Measurements from ENCODE around the gene COL4A1. TPM values are rescaled to one million over a fixed set of nuclear protein-coding genes. Genes with fewer than 3 reads are reported as not detected.

COL4A1 gene
- total RNA-seq, 2 donors from 2014 or later = 505 to 852 TPM

GRCh38 chr13:110225003-110225402 lies 82.0 kb downstream of the COL4A1 start:
- no peaks in the 10 kb centered on the region for H3K27me3 ChIP-seq (replicated peaks; ENCODE audit: insufficient read depth)
- ATAC-seq (ENCODE audit: insufficient number of reproducible peaks, low FRiP score, low read depth) (no peak), DNase-seq (ENCODE audit: low spot score) (no peak)
- no peak for TF ChIP-seq CTCF (IDR thresholded peaks at IDR 0.05)
- peaks cover 24 to 67% of the 10 kb centered on the region in 2 donors for H3K4me1 ChIP-seq (ENCODE audit: control insufficient read depth in 1 of 2, low read depth in 2 of 2)
- H3K9me3 ChIP-seq = no peaks in the 10 kb centered on the region
- no peak overlapping the region for H3K4me3 ChIP-seq
- H3K27ac ChIP-seq = peak overlapping the region in 1 of 2 donors; percentile 38
- H3K36me3 ChIP-seq = no peaks in the 10 kb centered on the region

- no peaks in the 10 kb centered on the region for H3K9me3 ChIP-seq
- H3K27ac ChIP-seq = peak overlapping the region in 1 of 2 donors; percentile 38
- H3K4me3 ChIP-seq = no peak overlapping the region
- TF ChIP-seq CTCF (IDR thresholded peaks at IDR 0.05) = no peak
- no peaks in the 10 kb centered on the region for H3K27me3 ChIP-seq (replicated peaks; ENCODE audit: insufficient read depth)
- ATAC-seq (ENCODE audit: insufficient number of reproducible peaks, low FRiP score, low read depth) (no peak), DNase-seq (ENCODE audit: low spot score) (no peak)
- no peaks in the 10 kb centered on the region for H3K36me3 ChIP-seq
- peaks cover 24 to 67% of the 10 kb centered on the region in 2 donors for H3K4me1 ChIP-seq (ENCODE audit: control insufficient read depth in 1 of 2, low read depth in 2 of 2)
Observed at GRCh38 chr13:110224519-110224918, 82.4 kb downstream of the COL4A1 start.

GRCh38 chr13:110221406-110222117 lies 85.4 kb downstream of the COL4A1 start:
- H3K4me1 ChIP-seq (ENCODE audit: control insufficient read depth in 1 of 2, low read depth in 2 of 2) = peaks cover 28 to 74% of the 10 kb centered on the region in 2 donors
- H3K27me3 ChIP-seq (replicated peaks; ENCODE audit: insufficient read depth) = no peaks in the 10 kb centered on the region
- DNase-seq (ENCODE audit: low spot score) (no peak), ATAC-seq (ENCODE audit: insufficient number of reproducible peaks, low FRiP score, low read depth) (peak; percentile 30)
- no peak for TF ChIP-seq CTCF (IDR thresholded peaks at IDR 0.05)
- H3K4me3 ChIP-seq = peak overlapping the region; percentile 41
- no peaks in the 10 kb centered on the region for H3K9me3 ChIP-seq
- no peaks in the 10 kb centered on the region for H3K36me3 ChIP-seq
- peak overlapping the region; percentile 82 to 90 for H3K27ac ChIP-seq

GRCh38 chr13:110220471-110220870 lies 86.5 kb downstream of the COL4A1 start:
- no peak for ATAC-seq (ENCODE audit: insufficient number of reproducible peaks, low FRiP score, low read depth)
- TF ChIP-seq CTCF (IDR thresholded peaks at IDR 0.05) = no peak
- peak overlapping the region; percentile 82 to 90 for H3K27ac ChIP-seq
- DNase-seq (ENCODE audit: low spot score) = no peak
- H3K27me3 ChIP-seq (replicated peaks; ENCODE audit: insufficient read depth) = no peaks in the 10 kb centered on the region
- no peak overlapping the region for H3K4me3 ChIP-seq
- H3K4me1 ChIP-seq (ENCODE audit: control insufficient read depth in 1 of 2, low read depth in 2 of 2) = peaks cover 28 to 75% of the 10 kb centered on the region in 2 donors
- no peaks in the 10 kb centered on the region for H3K9me3 ChIP-seq
- no peaks in the 10 kb centered on the region for H3K36me3 ChIP-seq

- Histone ChIP-seq H3K4me1 (ENCODE audit: control insufficient read depth in 1 of 2, low read depth in 2 of 2) (peaks cover 31 to 86% of the 10 kb centered on the region in 2 donors), H3K9me3 (no peaks in the 10 kb centered on the region), H3K4me3 (no peak overlapping the region), H3K27ac (peak overlapping the region; percentile 21 to 84), H3K36me3 (no peaks in the 10 kb centered on the region), H3K27me3 (replicated peaks; ENCODE audit: insufficient read depth) (no peaks in the 10 kb centered on the region)
- DNase-seq (ENCODE audit: low spot score) (no peak), ATAC-seq (ENCODE audit: insufficient number of reproducible peaks, low FRiP score, low read depth) (no peak)
- TF ChIP-seq CTCF (IDR thresholded peaks at IDR 0.05) = no peak
Observed at GRCh38 chr13:110218581-110219201, 88.3 kb downstream of the COL4A1 start.
